Islet of Langerhans (tissue), 1 donor: ENCODE measurements around the gene VPS13D.

Experiments
- FAIRE-seq: peaks from one replicate; lab custom pipeline; 2011; peaks lifted over from hg19 to GRCh38; lab: Jason Lieb, UNC

VPS13D gene

GRCh38 chr1:12338017-12338416 is 108.2 kb downstream of the VPS13D start:
- peak; percentile 9 for FAIRE-seq

GRCh38 chr1:12338823-12339222 is 109.0 kb downstream of the VPS13D start:
- no peak for FAIRE-seq

- peak; percentile 55 for FAIRE-seq
Observed at GRCh38 chr1:12339396-12339795, 109.6 kb downstream of the VPS13D start.

- FAIRE-seq = peak; percentile 88
Observed at GRCh38 chr1:12339811-12340543, 110.1 kb downstream of the VPS13D start.

GRCh38 chr1:12340544-12340930 is 110.7 kb downstream of the VPS13D start:
- FAIRE-seq = peak; percentile 9

- no peak for FAIRE-seq
Observed at GRCh38 chr1:12341667-12342066, 111.8 kb downstream of the VPS13D start.

GRCh38 chr1:12342401-12343003 is 112.7 kb downstream of the VPS13D start:
- no peak for FAIRE-seq

GRCh38 chr1:12343823-12344487 is 114.1 kb downstream of the VPS13D start:
- no peak for FAIRE-seq

GRCh38 chr1:12344596-12345349 is 114.9 kb downstream of the VPS13D start:
- FAIRE-seq = no peak

- FAIRE-seq = no peak
Observed at GRCh38 chr1:12345350-12346217, 115.8 kb downstream of the VPS13D start.

- no peak for FAIRE-seq
Observed at GRCh38 chr1:12346483-12347151, 116.8 kb downstream of the VPS13D start.

- FAIRE-seq = no peak
Observed at GRCh38 chr1:12348113-12348512, 118.3 kb downstream of the VPS13D start.

GRCh38 chr1:12353981-12354380 is 124.2 kb downstream of the VPS13D start:
- FAIRE-seq = no peak

- no peak for FAIRE-seq
Observed at GRCh38 chr1:12356004-12356890, 126.4 kb downstream of the VPS13D start.

GRCh38 chr1:12358499-12358898 is 128.7 kb downstream of the VPS13D start:
- FAIRE-seq = no peak

GRCh38 chr1:12359359-12360133 is 129.7 kb downstream of the VPS13D start:
- no peak for FAIRE-seq

GRCh38 chr1:12368646-12369045 is 138.8 kb downstream of the VPS13D start:
- peak; percentile 96 for FAIRE-seq

- FAIRE-seq = no peak
Observed at GRCh38 chr1:12369258-12369657, 139.4 kb downstream of the VPS13D start.

- FAIRE-seq = no peak
Observed at GRCh38 chr1:12370333-12370975, 140.6 kb downstream of the VPS13D start.
